WTC11 (cell line): Measurements from ENCODE around the gene TCN2.

ENCODE experiments used
- ETV6 ChIP-seq: sonication (generic); formaldehyde crosslinking; IDR thresholded peaks from 2 replicates; pipeline ENCODE4 v1.8.1; 2022; ENCODE audit warnings: mild to moderate bottlenecking, missing genetic modification reagents
- NFE2L1 ChIP-seq: sonication (generic); formaldehyde crosslinking; IDR thresholded peaks from 2 replicates; pipeline ENCODE4 v1.8.1; 2023; ENCODE audit warnings: missing genetic modification reagents
- TEAD4 ChIP-seq: sonication (generic); formaldehyde crosslinking; IDR thresholded peaks from 2 replicates; pipeline ENCODE4 v1.8.0; 2022; ENCODE audit warnings: mild to moderate bottlenecking, missing genetic modification reagents
- ZBTB21 ChIP-seq: sonication (generic); formaldehyde crosslinking; IDR thresholded peaks from 2 replicates; pipeline ENCODE4 v1.8.1; 2023; ENCODE audit warnings: mild to moderate bottlenecking, missing genetic modification reagents, borderline replicate concordance
- TF ChIP-seq, protein P1 (sequence below): fragments of 200-600 bp; IDR thresholded peaks from 2 replicates; pipeline ENCODE4 v1.8.0; 2022; ENCODE audit warnings: antibody characterized with exemption
- TF ChIP-seq, protein P2 (sequence below): sonication (generic); formaldehyde crosslinking; IDR thresholded peaks from 2 replicates; pipeline ENCODE4 v1.8.1; 2023; ENCODE audit warnings: mild to moderate bottlenecking, moderate library complexity, missing genetic modification reagents
- TF ChIP-seq, protein P3 (sequence below): fragments of 250-450 bp; sonication (Bioruptor Pico); IDR thresholded peaks from 2 replicates; pipeline ENCODE4 v2.1.2; 2022; ENCODE audit warnings: mild to moderate bottlenecking, moderate library complexity
- TF ChIP-seq, protein P4 (sequence below): fragments of 250-450 bp; sonication (Bioruptor Pico); IDR thresholded peaks from 2 replicates; pipeline ENCODE4 v1.9.0; 2021; ENCODE audit warnings: mild to moderate bottlenecking
- TF ChIP-seq, protein P5 (sequence below): sonication (generic); formaldehyde crosslinking; conservative IDR thresholded peaks from 2 replicates; pipeline ENCODE4 v1.8.1; 2023; ENCODE audit warnings: mild to moderate bottlenecking, low read depth, missing genetic modification reagents, moderate library complexity
- TF ChIP-seq, protein P6 (sequence below): sonication (generic); formaldehyde crosslinking; IDR thresholded peaks from 2 replicates; pipeline ENCODE4 v1.8.0; 2022; ENCODE audit warnings: mild to moderate bottlenecking, missing genetic modification reagents

DNA sequence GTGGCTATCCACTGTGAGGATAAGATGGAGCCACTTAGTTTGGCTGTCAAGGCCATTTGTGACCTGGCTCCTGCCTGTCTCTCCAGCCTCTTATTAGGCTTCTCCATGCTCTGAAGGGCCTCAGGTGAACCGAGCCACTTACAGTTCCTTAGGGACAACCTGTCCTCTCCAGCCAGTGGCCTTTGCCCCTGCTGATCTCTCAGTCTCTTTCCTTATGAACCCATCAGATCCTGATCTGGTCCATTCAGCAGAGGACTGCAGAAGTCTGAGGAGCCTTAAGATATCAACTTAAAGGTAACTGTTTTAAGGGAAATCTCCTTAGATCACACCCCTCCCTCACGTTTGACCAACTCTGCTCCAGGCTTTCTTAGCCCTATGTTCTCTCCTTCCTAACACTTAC lies 58.3 kb downstream of the TCN2 start:
- TF ChIP-seq ZBTB21 (CRISPR knock-in tag) (no peak), NFE2L1 (CRISPR knock-in tag) (no peak), ETV6 (no peak), TEAD4 (no peak)
- TF ChIP-seq, protein P1, sequence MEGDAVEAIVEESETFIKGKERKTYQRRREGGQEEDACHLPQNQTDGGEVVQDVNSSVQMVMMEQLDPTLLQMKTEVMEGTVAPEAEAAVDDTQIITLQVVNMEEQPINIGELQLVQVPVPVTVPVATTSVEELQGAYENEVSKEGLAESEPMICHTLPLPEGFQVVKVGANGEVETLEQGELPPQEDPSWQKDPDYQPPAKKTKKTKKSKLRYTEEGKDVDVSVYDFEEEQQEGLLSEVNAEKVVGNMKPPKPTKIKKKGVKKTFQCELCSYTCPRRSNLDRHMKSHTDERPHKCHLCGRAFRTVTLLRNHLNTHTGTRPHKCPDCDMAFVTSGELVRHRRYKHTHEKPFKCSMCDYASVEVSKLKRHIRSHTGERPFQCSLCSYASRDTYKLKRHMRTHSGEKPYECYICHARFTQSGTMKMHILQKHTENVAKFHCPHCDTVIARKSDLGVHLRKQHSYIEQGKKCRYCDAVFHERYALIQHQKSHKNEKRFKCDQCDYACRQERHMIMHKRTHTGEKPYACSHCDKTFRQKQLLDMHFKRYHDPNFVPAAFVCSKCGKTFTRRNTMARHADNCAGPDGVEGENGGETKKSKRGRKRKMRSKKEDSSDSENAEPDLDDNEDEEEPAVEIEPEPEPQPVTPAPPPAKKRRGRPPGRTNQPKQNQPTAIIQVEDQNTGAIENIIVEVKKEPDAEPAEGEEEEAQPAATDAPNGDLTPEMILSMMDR = no peak
- TF ChIP-seq, protein P2, sequence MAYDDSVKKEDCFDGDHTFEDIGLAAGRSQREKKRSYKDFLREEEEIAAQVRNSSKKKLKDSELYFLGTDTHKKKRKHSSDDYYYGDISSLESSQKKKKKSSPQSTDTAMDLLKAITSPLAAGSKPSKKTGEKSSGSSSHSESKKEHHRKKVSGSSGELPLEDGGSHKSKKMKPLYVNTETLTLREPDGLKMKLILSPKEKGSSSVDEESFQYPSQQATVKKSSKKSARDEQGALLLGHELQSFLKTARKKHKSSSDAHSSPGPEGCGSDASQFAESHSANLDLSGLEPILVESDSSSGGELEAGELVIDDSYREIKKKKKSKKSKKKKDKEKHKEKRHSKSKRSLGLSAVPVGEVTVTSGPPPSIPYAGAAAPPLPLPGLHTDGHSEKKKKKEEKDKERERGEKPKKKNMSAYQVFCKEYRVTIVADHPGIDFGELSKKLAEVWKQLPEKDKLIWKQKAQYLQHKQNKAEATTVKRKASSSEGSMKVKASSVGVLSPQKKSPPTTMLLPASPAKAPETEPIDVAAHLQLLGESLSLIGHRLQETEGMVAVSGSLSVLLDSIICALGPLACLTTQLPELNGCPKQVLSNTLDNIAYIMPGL (CRISPR knock-in tag) = no peak
- TF ChIP-seq, protein P3, sequence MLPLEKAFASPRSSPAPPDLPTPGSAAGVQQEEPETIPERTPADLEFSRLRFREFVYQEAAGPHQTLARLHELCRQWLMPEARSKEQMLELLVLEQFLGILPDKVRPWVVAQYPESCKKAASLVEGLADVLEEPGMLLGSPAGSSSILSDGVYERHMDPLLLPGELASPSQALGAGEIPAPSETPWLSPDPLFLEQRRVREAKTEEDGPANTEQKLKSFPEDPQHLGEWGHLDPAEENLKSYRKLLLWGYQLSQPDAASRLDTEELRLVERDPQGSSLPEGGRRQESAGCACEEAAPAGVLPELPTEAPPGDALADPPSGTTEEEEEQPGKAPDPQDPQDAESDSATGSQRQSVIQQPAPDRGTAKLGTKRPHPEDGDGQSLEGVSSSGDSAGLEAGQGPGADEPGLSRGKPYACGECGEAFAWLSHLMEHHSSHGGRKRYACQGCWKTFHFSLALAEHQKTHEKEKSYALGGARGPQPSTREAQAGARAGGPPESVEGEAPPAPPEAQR (CRISPR knock-in tag) = no peak
- TF ChIP-seq, protein P4, sequence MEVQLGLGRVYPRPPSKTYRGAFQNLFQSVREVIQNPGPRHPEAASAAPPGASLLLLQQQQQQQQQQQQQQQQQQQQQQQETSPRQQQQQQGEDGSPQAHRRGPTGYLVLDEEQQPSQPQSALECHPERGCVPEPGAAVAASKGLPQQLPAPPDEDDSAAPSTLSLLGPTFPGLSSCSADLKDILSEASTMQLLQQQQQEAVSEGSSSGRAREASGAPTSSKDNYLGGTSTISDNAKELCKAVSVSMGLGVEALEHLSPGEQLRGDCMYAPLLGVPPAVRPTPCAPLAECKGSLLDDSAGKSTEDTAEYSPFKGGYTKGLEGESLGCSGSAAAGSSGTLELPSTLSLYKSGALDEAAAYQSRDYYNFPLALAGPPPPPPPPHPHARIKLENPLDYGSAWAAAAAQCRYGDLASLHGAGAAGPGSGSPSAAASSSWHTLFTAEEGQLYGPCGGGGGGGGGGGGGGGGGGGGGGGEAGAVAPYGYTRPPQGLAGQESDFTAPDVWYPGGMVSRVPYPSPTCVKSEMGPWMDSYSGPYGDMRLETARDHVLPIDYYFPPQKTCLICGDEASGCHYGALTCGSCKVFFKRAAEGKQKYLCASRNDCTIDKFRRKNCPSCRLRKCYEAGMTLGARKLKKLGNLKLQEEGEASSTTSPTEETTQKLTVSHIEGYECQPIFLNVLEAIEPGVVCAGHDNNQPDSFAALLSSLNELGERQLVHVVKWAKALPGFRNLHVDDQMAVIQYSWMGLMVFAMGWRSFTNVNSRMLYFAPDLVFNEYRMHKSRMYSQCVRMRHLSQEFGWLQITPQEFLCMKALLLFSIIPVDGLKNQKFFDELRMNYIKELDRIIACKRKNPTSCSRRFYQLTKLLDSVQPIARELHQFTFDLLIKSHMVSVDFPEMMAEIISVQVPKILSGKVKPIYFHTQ (CRISPR knock-in tag) = no peak
- TF ChIP-seq, protein P5, sequence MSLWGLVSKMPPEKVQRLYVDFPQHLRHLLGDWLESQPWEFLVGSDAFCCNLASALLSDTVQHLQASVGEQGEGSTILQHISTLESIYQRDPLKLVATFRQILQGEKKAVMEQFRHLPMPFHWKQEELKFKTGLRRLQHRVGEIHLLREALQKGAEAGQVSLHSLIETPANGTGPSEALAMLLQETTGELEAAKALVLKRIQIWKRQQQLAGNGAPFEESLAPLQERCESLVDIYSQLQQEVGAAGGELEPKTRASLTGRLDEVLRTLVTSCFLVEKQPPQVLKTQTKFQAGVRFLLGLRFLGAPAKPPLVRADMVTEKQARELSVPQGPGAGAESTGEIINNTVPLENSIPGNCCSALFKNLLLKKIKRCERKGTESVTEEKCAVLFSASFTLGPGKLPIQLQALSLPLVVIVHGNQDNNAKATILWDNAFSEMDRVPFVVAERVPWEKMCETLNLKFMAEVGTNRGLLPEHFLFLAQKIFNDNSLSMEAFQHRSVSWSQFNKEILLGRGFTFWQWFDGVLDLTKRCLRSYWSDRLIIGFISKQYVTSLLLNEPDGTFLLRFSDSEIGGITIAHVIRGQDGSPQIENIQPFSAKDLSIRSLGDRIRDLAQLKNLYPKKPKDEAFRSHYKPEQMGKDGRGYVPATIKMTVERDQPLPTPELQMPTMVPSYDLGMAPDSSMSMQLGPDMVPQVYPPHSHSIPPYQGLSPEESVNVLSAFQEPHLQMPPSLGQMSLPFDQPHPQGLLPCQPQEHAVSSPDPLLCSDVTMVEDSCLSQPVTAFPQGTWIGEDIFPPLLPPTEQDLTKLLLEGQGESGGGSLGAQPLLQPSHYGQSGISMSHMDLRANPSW (CRISPR knock-in tag) = no peak
- TF ChIP-seq, protein P6, sequence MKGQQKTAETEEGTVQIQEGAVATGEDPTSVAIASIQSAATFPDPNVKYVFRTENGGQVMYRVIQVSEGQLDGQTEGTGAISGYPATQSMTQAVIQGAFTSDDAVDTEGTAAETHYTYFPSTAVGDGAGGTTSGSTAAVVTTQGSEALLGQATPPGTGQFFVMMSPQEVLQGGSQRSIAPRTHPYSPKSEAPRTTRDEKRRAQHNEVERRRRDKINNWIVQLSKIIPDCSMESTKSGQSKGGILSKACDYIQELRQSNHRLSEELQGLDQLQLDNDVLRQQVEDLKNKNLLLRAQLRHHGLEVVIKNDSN (CRISPR knock-in tag) = no peak
